Stimulated activated naive CD8-positive, alpha-beta T cell treated with anti-CD3 and anti-CD28 coated beads, Interleukin-15, Interleukin-2, amounts not matched to agents 100 ng/mL and 50 ng/mL, for 24 hours (primary cell): ENCODE results near the gene FOXRED1.
"Not testable (repeated sequence)": the region's sequence is repeated elsewhere in the genome, so short reads cannot be mapped to it uniquely, and the experiment has no call there.

Experiments
- H3K27ac Mint-ChIP-seq: one replicate; pipeline ENCODE4 v1.8.0; 2021; ENCODE audit warnings: mild to moderate bottlenecking, mixed read lengths
- H3K27me3 Mint-ChIP-seq: one replicate; pipeline ENCODE4 v1.8.0; 2021; ENCODE audit warnings: mixed read lengths
- H3K36me3 Mint-ChIP-seq: one replicate; pipeline ENCODE4 v1.8.0; 2021; ENCODE audit warnings: low read depth, mixed read lengths
- H3K4me1 Mint-ChIP-seq: one replicate; pipeline ENCODE4 v1.8.0; 2021; ENCODE audit warnings: low read depth, mixed read lengths
- H3K4me3 Mint-ChIP-seq: one replicate; pipeline ENCODE4 v1.8.0; 2021; ENCODE audit warnings: mild to moderate bottlenecking, mixed read lengths
- H3K9me3 Mint-ChIP-seq: one replicate; pipeline ENCODE4 v1.8.0; 2021; ENCODE audit warnings: mixed read lengths

Gene FOXRED1

DNA sequence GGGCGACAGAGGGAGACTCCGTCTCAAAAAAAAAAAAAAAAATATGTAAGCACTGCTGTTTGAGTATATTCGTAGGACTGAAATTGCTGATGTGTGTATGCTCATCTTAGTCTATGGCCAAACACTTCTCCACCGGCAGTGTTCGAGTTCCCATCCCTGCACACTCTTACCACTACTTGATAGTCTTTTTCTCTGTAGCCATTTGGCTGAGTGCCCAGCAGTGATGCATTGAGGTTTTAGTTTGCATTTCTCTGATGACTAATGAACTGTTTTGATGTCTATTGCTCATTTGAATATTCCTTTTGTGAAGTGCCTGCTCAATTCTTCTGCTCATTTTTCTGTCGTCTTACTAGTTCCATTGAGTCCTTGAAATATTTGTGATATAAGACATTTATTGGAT is 15.9 kb downstream of the FOXRED1 start:
- H3K27ac Mint-ChIP-seq, result peak overlapping the region; percentile 83
- no peaks in the 10 kb centered on the region for H3K27me3 Mint-ChIP-seq
- H3K4me1 Mint-ChIP-seq, result peaks cover 66% of the 10 kb centered on the region
- H3K4me3 Mint-ChIP-seq, result peak overlapping the region; percentile 73
- peaks cover 4% of the 10 kb centered on the region for H3K36me3 Mint-ChIP-seq
- no peaks in the 10 kb centered on the region for H3K9me3 Mint-ChIP-seq

DNA sequence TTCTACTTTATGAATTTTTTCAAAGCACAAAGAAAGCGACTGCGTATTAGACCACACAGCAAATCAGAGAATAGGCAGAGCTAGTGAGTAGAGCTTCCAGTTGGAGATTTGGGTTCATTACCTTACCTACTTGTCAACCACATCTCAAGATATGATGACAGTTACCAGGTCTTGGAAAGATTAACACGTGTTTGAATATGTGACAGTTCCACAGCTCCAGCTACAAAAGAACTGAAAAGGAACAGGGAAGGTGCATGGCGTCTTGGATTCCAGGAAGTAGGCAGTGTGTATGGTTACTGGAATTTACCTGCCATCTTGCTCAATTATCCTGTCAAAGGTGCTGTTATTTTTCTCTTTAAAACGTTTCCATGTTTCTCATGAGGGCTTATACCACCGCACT is 19.3 kb downstream of the FOXRED1 start:
- peaks cover 50% of the 10 kb centered on the region for H3K4me1 Mint-ChIP-seq
- no peaks in the 10 kb centered on the region for H3K9me3 Mint-ChIP-seq
- H3K27ac Mint-ChIP-seq, result peak overlapping the region; percentile 38
- H3K27me3 Mint-ChIP-seq, result no peaks in the 10 kb centered on the region
- H3K4me3 Mint-ChIP-seq, result no peak overlapping the region
- H3K36me3 Mint-ChIP-seq, result peaks cover 17% of the 10 kb centered on the region

DNA sequence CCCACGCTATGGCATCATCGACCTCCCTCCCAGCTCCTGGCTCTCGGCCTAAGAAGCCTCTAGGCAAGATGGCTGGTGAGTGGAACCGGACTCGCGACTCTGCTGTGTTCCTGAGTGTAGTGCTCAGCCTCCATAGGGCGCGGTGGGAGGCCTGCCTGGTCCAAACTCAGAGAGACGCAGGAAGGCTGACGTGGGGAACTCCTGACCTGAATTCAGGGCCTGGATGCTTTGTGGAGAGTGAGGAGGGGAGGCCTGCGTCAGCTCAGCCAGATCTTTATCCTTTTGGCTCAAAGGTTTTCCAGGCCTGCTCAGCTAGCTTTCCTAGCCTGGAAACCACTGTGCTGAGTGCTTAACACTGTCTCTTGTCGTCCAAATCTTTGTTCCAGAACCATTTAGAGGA is 21.9 kb downstream of the FOXRED1 start:
- Mint-ChIP-seq H3K27ac (no peak overlapping the region), H3K9me3 (no peaks in the 10 kb centered on the region), H3K36me3 (peaks cover 33% of the 10 kb centered on the region), H3K4me3 (no peak overlapping the region), H3K4me1 (peaks cover 36% of the 10 kb centered on the region), H3K27me3 (no peaks in the 10 kb centered on the region)

DNA sequence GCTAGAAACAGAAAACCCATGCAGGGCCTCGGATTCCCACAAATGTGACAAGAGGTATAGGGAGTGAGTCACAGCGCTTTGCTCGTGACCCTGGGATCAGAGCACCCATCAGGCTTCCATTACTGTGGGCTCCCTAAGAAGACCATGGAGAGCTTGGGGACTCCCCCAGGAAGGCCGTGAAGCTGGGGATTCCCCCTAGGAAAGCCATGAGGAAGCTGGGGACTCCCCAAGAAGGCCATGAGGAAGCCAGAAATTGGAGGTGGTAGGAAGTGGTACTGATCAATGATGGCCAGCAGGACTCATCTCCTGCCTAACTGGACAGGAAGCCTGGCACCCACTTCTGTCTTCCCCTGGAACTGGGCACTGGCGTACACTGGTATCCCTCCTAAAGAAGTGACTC is 24.8 kb downstream of the FOXRED1 start:
- Mint-ChIP-seq H3K27me3 (no peaks in the 10 kb centered on the region), H3K9me3 (no peaks in the 10 kb centered on the region)

DNA sequence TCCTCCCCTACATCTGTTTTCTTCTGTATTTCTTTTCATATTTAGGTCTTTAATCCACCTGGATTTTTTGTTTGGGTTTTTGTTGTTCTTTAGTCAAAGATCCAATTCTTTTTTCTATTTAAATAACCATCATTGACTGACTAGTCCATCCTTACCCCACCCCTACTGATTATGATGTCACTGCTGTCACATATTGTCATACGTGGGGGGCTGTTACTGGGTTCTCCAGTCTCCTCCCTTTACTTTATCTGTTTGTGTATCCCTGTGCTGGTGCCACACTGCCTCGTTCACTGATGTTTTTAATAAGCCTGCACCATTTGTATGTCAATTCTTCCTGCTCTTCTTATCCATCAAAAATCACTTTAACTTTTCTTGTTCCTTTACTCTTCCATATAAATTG is 28.1 kb downstream of the FOXRED1 start:
- H3K27me3 Mint-ChIP-seq, result no peaks in the 10 kb centered on the region
- H3K9me3 Mint-ChIP-seq, result no peaks in the 10 kb centered on the region
- no peak overlapping the region for H3K4me3 Mint-ChIP-seq
- peaks cover 38% of the 10 kb centered on the region for H3K36me3 Mint-ChIP-seq
- no peak overlapping the region for H3K27ac Mint-ChIP-seq
- H3K4me1 Mint-ChIP-seq, result peaks cover 22% of the 10 kb centered on the region

More for the DNA sequence above, 24.8 kb downstream of the FOXRED1 start:
- Mint-ChIP-seq H3K4me1 (peaks cover 21% of the 10 kb centered on the region), H3K4me3 (no peak overlapping the region), H3K36me3 (peaks cover 41% of the 10 kb centered on the region), H3K27ac (peak overlapping the region; percentile 75)

DNA sequence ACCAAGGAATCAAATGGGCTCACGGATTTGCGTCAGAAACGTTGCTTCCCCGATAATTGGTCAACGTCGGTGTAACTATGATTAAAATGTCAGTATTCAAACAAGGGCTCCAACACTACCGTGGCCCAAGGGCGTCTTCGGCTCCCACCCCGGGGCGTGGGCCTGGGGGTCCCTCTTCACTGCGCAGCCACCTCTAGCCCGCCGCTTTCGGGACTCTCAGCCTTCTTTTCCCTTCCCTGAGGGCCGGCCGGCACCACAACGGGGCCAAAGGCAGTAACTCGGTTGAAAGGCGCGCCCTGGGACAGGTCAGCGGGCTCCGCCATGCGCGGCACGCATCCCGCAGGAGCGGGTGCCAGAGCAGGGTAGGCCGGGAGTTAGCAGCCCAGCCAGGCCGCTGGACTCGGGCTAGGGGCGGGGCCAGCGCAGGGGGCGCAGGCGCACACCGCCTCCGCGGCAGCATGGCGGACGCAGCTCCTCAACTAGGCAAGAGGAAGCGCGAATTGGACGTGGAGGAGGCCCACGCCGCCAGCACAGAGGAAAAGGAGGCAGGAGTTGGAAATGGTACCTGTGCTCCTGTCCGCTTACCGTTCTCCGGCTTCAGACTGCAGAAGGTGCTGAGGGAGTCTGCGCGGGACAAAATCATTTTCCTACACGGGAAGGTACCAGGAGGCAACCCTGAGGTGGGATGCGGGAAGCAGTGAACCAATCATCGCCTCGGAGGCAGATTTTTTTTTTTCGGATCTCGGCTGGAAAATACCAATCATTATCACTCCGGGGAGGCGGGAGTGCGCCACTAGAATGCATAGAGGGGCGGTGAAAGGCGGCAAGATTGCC is 34.9 kb downstream of the FOXRED1 start, which contains the start of gene DCPS:
DCPS (plus strand) TSS at position 438 of the 834 bp plus-strand sequence; CDS start at position 459, 21 bp downstream.
- Mint-ChIP-seq H3K27me3 (no peaks in the 10 kb centered on the region), H3K27ac (peak within 1 kb of the TSS; percentile 99), H3K36me3 (peaks cover 29% of the 10 kb centered on the region), H3K9me3 (no peaks in the 10 kb centered on the region), H3K4me1 (peaks cover 46% of the 10 kb centered on the region), H3K4me3 (peak within 1 kb of the TSS; percentile 97)

DNA sequence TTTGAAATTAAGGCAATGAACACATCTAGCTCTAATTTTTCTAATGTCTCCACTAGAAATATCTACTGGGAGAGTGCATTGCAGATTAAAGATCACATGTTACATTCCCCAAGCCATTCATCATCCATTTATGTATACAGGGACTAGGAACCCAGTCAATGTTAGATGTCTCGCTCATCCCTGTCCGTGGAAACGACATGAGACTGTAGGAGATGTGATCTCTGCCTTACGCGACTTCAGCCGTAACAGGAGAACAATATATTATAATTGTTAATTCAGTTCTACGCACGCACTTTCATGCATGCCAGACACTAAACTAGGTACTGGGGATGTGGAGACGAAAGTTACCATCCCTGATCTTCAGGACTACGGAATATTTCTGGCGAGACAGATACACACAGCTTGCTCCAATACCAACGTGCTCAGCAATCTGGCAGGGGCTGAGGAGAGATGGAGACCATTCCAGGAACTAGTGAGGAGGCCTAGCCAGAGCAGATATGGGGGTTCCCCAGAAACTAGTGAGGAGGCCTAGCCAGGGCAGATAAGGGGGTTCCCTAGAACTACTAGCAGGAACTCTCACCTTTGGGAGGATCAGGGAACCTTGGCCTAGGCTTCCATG is 35.6 kb downstream of the FOXRED1 start:
- H3K36me3 Mint-ChIP-seq, result peaks cover 25% of the 10 kb centered on the region
- H3K4me1 Mint-ChIP-seq, result peaks cover 46% of the 10 kb centered on the region
- H3K4me3 Mint-ChIP-seq, result peak overlapping the region; percentile 97
- H3K9me3 Mint-ChIP-seq, result no peaks in the 10 kb centered on the region
- peak overlapping the region; percentile 99 for H3K27ac Mint-ChIP-seq
- H3K27me3 Mint-ChIP-seq, result no peaks in the 10 kb centered on the region

DNA sequence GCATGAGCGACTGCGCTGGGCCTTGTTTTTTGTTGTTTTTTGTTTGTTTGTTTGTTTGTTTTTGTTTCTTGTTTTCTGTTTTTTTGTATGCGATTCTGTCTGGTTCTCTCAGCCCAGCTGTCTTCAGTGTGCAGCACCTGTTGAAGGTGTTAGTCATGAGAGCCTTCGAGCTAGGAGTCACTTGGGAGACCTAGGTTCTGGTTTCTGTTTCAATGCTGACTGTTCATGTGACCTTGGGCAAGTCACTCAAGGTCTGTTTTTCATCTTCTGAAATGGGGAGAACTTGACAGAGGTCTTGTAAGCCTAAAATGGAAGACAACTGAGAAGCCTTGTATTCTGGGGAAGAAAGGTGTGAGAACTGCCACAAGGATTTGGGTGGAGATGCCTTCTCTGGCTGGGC is 36.7 kb downstream of the FOXRED1 start:
- Mint-ChIP-seq H3K9me3 (no peaks in the 10 kb centered on the region), H3K36me3 (peaks cover 33% of the 10 kb centered on the region), H3K27ac (peak overlapping the region; percentile 72), H3K4me3 (peak overlapping the region; percentile 64), H3K4me1 (peaks cover 47% of the 10 kb centered on the region), H3K27me3 (no peaks in the 10 kb centered on the region)

DNA sequence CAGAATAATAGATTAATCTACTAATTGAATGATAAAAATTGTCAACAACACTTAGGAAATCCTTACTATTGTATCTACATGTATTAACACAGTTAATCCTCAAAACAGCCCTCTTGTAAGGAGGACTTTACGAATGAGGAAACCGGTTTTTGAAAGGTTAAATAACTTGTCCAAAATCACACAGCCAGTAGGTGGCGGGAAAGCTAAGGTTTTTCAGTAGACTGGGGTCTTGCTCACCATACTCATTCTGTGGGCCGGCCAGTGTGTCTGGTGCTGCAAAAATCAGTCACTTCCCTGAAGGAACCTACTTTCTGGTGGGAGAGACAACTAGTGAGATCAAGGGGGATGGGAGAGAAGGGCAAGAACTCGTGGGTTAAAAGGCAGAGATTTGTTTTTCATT is 38.8 kb downstream of the FOXRED1 start:
- Mint-ChIP-seq H3K4me3 (no peak overlapping the region), H3K27me3 (no peaks in the 10 kb centered on the region), H3K9me3 (no peaks in the 10 kb centered on the region), H3K27ac (no peak overlapping the region), H3K4me1 (peaks cover 53% of the 10 kb centered on the region), H3K36me3 (peaks cover 30% of the 10 kb centered on the region)

DNA sequence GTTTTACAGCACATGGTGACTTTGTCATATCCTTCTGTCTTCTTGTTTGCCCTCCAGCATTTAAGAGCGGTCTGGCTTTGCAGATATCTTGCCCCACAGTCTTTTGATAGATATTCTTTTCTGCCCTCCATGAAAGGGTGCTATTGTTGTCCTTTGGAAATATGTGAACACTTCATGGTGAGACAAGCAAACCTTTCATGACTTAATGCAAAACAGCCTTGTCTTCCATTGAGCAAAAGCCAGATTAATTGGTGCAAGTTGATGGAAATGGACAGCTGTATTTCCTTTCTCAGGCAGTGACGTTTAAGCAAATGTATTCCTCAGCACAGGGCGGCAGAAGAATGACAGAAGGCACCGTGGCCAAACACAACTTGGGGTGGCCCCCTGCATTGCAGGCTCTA is 39.3 kb downstream of the FOXRED1 start:
- Mint-ChIP-seq H3K27me3 (no peaks in the 10 kb centered on the region), H3K4me3 (no peak overlapping the region), H3K27ac (no peak overlapping the region), H3K9me3 (no peaks in the 10 kb centered on the region), H3K36me3 (peaks cover 26% of the 10 kb centered on the region), H3K4me1 (peaks cover 48% of the 10 kb centered on the region)

DNA sequence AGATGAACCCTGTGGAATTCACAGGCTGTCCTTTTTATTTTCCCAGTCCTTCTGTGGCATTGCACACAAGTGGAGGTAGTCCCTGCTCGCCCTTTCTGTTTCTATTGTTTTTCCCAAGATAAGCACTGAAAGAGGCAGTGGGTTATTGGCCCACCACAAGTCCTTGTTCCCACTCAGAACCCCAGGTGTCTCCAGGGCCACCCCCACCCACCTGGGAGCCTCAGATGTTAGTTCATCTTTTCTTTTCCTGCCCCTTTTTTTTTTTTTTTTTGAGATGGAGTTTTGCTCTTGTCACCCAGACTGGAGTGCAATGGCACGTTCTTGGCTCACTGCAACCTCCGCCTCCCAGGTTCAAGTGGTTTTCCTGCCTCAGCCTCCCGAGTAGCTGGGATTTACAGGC is 39.8 kb downstream of the FOXRED1 start:
- Mint-ChIP-seq H3K36me3 (peaks cover 23% of the 10 kb centered on the region), H3K4me1 (peaks cover 44% of the 10 kb centered on the region)
- not testable (repeated sequence) for H3K27ac Mint-ChIP-seq, H3K9me3 Mint-ChIP-seq, H3K4me3 Mint-ChIP-seq, H3K27me3 Mint-ChIP-seq

DNA sequence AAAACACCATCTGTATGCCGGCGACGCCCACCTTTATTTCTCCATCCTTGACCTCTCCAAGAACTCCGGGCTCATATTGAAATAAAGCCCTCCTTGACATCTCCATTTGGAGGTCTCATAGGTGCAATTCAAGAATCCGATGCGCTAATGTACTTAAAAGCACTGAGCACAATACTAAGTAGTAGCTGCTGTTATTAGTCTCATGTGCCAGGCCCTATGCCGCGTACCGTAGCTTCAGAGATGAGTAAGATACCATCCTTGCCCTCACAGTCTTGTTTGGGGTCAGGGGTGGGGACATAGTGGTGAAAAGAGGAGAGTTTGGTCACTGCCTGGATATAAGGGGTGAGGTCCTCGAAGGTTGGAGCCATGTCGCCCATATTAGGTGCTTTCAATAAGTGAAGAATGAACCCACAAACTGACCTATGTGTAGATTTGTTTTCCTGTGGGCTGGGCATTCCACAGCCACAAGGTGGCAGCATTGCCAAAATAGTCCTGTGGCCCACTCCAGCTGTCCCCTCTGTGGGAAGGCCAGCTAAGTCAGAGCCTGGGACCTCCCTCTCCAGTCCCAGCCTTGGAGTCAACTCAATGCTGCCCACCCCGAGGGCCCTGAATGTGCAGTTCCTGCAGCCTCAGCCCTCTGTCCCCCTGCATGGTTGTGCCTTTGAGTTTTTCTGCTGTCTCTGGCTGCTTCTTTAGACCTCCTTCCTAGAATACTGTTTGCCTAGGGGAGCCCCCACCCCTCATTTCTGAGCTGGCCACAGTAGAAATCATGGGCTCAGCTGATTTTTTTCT is 41.4 kb downstream of the FOXRED1 start:
- Mint-ChIP-seq H3K27ac (no peak overlapping the region), H3K9me3 (no peaks in the 10 kb centered on the region), H3K4me1 (peaks cover 33% of the 10 kb centered on the region), H3K4me3 (no peak overlapping the region), H3K36me3 (peaks cover 31% of the 10 kb centered on the region), H3K27me3 (no peaks in the 10 kb centered on the region)

DNA sequence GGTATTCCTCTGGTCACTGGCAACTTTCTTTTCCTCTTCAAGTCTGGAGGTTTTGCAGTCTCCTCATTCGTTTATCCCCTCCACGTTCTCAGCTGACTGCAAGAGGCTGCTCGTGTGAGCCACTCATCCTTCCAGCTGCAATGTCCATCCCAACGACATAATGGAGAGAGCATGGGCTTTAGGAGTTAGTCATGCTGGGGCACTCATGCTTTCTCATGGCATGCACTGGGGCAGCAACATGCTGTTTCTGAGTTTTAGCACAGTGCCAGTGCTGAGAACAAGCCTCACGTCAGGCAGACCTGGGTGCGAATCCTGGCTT is 42.0 kb downstream of the FOXRED1 start:
- no peak overlapping the region for H3K27ac Mint-ChIP-seq
- H3K9me3 Mint-ChIP-seq, result no peaks in the 10 kb centered on the region
- H3K4me1 Mint-ChIP-seq, result peaks cover 29% of the 10 kb centered on the region
- H3K27me3 Mint-ChIP-seq, result no peaks in the 10 kb centered on the region
- no peak overlapping the region for H3K4me3 Mint-ChIP-seq
- peaks cover 27% of the 10 kb centered on the region for H3K36me3 Mint-ChIP-seq

DNA sequence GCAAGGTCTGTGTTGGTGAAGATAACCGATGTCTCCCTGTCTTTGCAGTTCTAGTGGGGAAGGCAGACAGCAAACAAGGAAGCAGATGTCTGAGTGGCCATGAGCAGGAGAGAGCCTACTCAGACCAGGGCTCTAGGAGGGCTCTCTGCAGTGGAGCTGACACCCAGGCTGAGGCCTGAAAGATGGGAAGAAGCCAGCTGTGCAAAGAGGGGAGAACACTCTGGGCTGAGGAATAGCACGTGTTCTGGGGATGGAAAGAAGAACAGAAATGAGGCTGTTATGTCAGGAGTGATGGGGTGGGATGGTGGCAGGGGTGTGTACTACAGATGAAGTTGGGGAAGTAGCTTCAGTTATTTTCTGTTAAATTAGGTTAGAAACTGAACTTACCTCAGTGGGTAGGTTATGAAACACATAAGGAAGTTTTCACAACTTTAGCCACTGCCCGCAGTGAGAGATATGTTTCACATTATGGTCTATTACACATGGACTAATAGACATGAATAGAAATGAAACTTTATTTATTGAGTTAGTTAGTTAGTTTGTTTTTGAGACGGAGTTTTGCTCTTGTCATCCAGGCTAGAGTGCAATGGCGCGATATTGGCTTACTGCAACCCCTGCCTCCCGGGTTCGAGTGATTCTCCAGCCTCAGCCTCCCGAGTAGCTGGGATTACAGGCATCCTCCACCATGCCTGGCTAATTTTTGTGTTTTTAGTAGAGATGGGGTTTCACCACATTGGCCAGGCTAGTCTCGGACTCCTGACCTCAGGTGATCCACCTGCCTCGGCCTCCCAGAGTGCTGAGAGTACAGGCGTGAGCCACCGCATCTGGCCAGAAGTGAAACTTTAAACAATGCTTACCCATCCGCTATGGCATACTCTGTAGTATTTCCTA is 42.7 kb downstream of the FOXRED1 start:
- no peaks in the 10 kb centered on the region for H3K27me3 Mint-ChIP-seq
- H3K9me3 Mint-ChIP-seq, result no peaks in the 10 kb centered on the region
- H3K4me1 Mint-ChIP-seq, result peaks cover 33% of the 10 kb centered on the region
- H3K36me3 Mint-ChIP-seq, result peaks cover 32% of the 10 kb centered on the region
- no peak overlapping the region for H3K4me3 Mint-ChIP-seq
- no peak overlapping the region for H3K27ac Mint-ChIP-seq
